NB4 (cell line): Measurements from ENCODE around the gene STK32B.
A peak's percentile ranks its signal among the peaks of the same experiment; 100 is the strongest.
"Not testable (repeated sequence)": the region's sequence is repeated elsewhere in the genome, so short reads cannot be mapped to it uniquely, and the experiment has no call there.

ENCODE experiments used
- DNase-seq: peaks from one replicate; pipeline ENCODE4 v3.0.0; 2010; ENCODE audit warnings: low read depth
- H3K4me3 ChIP-seq: one replicate; pipeline ENCODE4 v1.5.1; 2011; ENCODE audit warnings: mild to moderate bottlenecking, low read depth, low read length, moderate library complexity
- CTCF ChIP-seq: IDR thresholded peaks from one replicate; pipeline ENCODE4 v1.5.1; 2012; ENCODE audit warnings: low read depth, low read length
- MAX ChIP-seq: IDR thresholded peaks from 2 replicates; pipeline ENCODE4 v1.6.1; 2011; ENCODE audit warnings: low read depth, low read length
- MYC ChIP-seq: IDR thresholded peaks from 2 replicates; pipeline ENCODE4 v1.6.1; 2011; ENCODE audit warnings: low read depth, low read length
- POLR2A ChIP-seq: IDR thresholded peaks from 2 replicates; pipeline ENCODE4 v1.6.1; 2011; ENCODE audit warnings: mild to moderate bottlenecking; ENCODE audit not compliant: insufficient read length; ENCODE audit errors: extremely low read depth

STK32B gene

DNA sequence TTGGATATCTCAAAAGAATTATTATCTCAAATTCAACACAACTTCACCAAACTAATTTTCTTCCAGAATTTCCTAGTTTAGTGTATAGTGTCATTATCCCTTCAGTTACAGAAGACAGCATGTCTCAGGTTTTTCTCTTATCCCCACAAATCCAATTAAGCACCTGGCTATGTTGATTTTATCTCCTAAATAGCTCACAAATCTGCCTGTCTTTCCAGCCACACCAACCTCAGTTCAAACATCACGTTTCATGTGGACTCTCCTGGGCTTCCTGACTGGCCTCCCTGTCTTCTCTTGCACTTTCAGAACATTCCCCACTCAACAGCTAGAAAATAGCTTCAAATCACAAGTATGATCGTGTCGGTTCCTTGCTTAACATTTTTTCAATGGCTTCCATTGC lies 14.8 kb downstream of the STK32B start:
- no peak overlapping the region for H3K4me3 ChIP-seq
- no peak for DNase-seq
- TF ChIP-seq MAX: no peak
- TF ChIP-seq POLR2A: no peak
- TF ChIP-seq MYC: no peak
- no peak for TF ChIP-seq CTCF

DNA sequence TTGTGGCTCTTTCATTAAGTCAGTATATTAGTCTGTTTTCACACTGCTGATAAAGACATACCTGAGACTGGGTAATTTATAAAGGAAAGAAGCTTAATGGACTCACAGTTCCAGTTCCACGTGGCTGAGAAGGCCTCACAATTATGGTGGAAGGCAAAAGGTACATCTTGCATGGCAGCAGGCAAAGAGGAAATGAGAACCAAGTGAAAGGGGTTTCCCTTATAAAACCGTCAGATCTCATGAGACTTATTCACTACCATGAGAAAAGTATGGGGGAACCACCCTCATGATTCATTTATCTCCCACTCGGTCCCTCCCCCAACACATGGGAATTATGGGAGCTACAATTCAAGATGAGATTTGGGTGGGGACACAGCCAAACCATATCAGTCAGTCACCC lies 15.7 kb downstream of the STK32B start:
- H3K4me3 ChIP-seq, DNase-seq: not testable (repeated sequence)

DNA sequence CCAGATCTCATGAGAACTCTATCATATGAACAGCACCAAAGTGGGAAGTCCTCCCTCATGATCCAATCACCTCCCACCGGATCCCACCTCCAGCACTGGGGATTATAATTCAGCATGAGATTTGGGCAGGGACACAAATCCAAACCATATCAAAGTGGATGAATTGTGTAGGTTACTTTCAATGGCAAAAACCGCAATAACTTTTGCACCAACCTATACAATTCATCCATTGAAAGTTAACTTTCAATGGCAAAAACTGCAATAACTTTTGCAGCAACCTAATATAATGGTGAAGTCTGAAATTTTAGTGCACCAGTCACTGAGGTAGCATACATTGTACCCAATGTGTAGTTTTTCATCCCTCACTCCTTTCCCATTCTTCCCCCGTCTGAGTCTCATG lies 16.6 kb downstream of the STK32B start:
- no peak for DNase-seq
- TF ChIP-seq CTCF: no peak
- no peak for TF ChIP-seq MAX
- no peak for TF ChIP-seq POLR2A
- no peak for TF ChIP-seq MYC
- H3K4me3 ChIP-seq: no peak overlapping the region

- no peak overlapping the region for H3K4me3 ChIP-seq
- TF ChIP-seq MYC: no peak
- TF ChIP-seq POLR2A: no peak
- no peak for TF ChIP-seq MAX
- TF ChIP-seq CTCF: no peak
- no peak for DNase-seq
Observed at GRCh38 chr4:5069901-5070300, 18.6 kb downstream of the STK32B start.

DNA sequence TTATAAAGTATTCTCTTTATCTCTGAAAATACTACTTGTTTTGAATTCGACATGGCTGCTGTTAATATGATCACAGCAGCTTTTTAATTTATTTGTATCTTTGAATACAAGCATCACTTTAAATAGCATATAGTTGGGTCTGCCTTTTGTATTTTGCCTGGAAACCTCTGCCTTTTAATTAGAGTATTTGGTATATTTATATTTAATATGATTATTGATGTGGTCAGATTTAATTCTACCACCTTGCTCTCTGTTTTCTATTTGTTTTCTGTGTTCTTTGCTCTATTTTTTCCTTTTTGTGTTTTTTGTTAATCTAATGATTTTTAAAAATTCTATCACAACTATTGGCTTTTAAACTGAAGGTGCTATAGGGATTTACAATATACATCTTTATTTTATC lies 21.7 kb downstream of the STK32B start:
- no peak overlapping the region for H3K4me3 ChIP-seq
- no peak for DNase-seq
- no peak for TF ChIP-seq POLR2A
- no peak for TF ChIP-seq CTCF
- no peak for TF ChIP-seq MAX
- TF ChIP-seq MYC: no peak

DNA sequence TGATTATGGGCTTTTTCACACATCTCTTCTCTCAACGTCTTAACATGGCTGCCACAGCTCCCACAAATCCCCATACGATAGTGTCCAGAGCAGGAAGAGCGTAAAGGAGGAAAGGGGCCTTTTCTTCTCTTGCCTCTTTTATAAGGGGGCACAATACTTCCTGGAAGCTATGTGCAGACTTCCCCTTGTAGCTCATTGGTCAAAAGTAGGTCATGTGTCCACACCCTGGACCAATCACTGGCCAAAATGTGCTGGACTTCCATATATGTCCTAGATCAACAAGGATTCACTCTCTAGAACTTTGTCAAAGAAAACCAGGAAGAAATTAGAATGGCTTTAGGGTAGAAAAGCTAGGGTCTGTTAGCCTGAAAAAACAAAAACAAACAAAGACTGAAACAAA lies 26.7 kb downstream of the STK32B start:
- DNase-seq: peak; percentile 30
- H3K4me3 ChIP-seq: no peak overlapping the region
- no peak for TF ChIP-seq MYC
- no peak for TF ChIP-seq MAX
- TF ChIP-seq POLR2A: no peak
- no peak for TF ChIP-seq CTCF
